Colonic mucosa (tissue), 4 donors: ENCODE measurements around the gene ASPG. TPM values are rescaled to one million over a fixed set of nuclear protein-coding genes. Genes with fewer than 3 reads are reported as not detected.

Experiments used
- DNase-seq: peaks from one replicate; pipeline ENCODE4 v3.0.0-alpha.2; 2020
- H3K27ac ChIP-seq: fragments of 200-600 bp; one replicate; pipeline ENCODE4 v1.8.0; 2021
- H3K27me3 ChIP-seq: fragments of 200-600 bp; one replicate; pipeline ENCODE4 v1.8.0; 2021
- H3K36me3 ChIP-seq: fragments of 200-600 bp; one replicate; pipeline ENCODE4 v1.8.0; 2021
- H3K4me1 ChIP-seq: fragments of 200-600 bp; one replicate; pipeline ENCODE4 v1.8.0; 2021; ENCODE audit warnings: mild to moderate bottlenecking
- H3K4me3 ChIP-seq: fragments of 200-600 bp; one replicate; pipeline ENCODE4 v1.8.0; 2021
- H3K9ac ChIP-seq, 2 donors: one replicate each; pipeline ENCODE4 v1.7.0; 2013; ENCODE audit warnings: control low read depth in 2 of 2, low read depth in 2 of 2, low read length in 2 of 2
- H3K9me3 ChIP-seq: fragments of 200-600 bp; one replicate; pipeline ENCODE4 v1.8.0; 2021
- CTCF ChIP-seq: fragments of 200-600 bp; IDR thresholded peaks from one replicate; pipeline ENCODE4 v1.8.0; 2022; ENCODE audit warnings: antibody characterized with exemption, mild to moderate bottlenecking
- intact Hi-C: fragments of 100-400 bp; cut with DNase I; formaldehyde crosslinking; loops from one replicate; pipeline ENCODE4 v1.14.1; 2022
- total RNA-seq, 2 donors: library from RNA; stranded (reverse); fragmentation: NEBNext Ultra II Directional in 1 of 2; extraction: Animal tissue kit (Norgen Biotek cat#: 25700) in 1 of 2; gene quantifications; one replicate each; pipeline ENCODE4 v1.2.1, GENCODE V29; 2021
- donor health status: healthy.
- donor health status: DM: no; HTN: no; CAD: no.
- donor health status: DM: no; HTN: no; CAD: no.

Gene ASPG
- total RNA-seq, 2 donors from 2014 or later: 1.4 to 7.5 TPM

- intact Hi-C loops: no loop called here
- no peaks in the 10 kb centered on the region for H3K4me1 ChIP-seq
- H3K9ac ChIP-seq: no peak overlapping the region
- no peaks in the 10 kb centered on the region for H3K27me3 ChIP-seq
- H3K27ac ChIP-seq: no peak overlapping the region
- DNase-seq: no peak
- H3K4me3 ChIP-seq: no peak overlapping the region
- no peak for TF ChIP-seq CTCF
- H3K9me3 ChIP-seq: no peaks in the 10 kb centered on the region
- no peaks in the 10 kb centered on the region for H3K36me3 ChIP-seq
Observed at GRCh38 chr14:104126753-104127152, 41.3 kb downstream of the ASPG start.

- no peak for TF ChIP-seq CTCF
- Histone ChIP-seq H3K27ac (no peak overlapping the region), H3K4me3 (no peak overlapping the region), H3K9me3 (no peaks in the 10 kb centered on the region), H3K27me3 (peaks cover 6% of the 10 kb centered on the region), H3K36me3 (no peaks in the 10 kb centered on the region), H3K9ac (no peak overlapping the region), H3K4me1 (no peaks in the 10 kb centered on the region)
- no peak for DNase-seq
- intact Hi-C loops: no loop called here
Observed at GRCh38 chr14:104128981-104129380, 43.5 kb downstream of the ASPG start.

- intact Hi-C loops: no loop called here
Observed at GRCh38 chr14:104129556-104129955, 44.1 kb downstream of the ASPG start.

GRCh38 chr14:104130974-104131651 lies 45.6 kb downstream of the ASPG start:
- TF ChIP-seq CTCF: peak; percentile 66

More at GRCh38 chr14:104129556-104129955, 44.1 kb downstream of the ASPG start:
- Histone ChIP-seq H3K9ac (no peak overlapping the region), H3K27ac (no peak overlapping the region), H3K9me3 (no peaks in the 10 kb centered on the region), H3K4me1 (no peaks in the 10 kb centered on the region), H3K4me3 (no peak overlapping the region), H3K36me3 (no peaks in the 10 kb centered on the region), H3K27me3 (peaks cover 12% of the 10 kb centered on the region)
- TF ChIP-seq CTCF: no peak
- no peak for DNase-seq

GRCh38 chr14:104131968-104132732 lies 46.6 kb downstream of the ASPG start:
- Histone ChIP-seq H3K4me1 (no peaks in the 10 kb centered on the region), H3K27ac (no peak overlapping the region), H3K9me3 (no peaks in the 10 kb centered on the region), H3K36me3 (no peaks in the 10 kb centered on the region), H3K9ac (no peak overlapping the region), H3K27me3 (peaks cover 35% of the 10 kb centered on the region), H3K4me3 (no peak overlapping the region)
- no peak for TF ChIP-seq CTCF
- DNase-seq: no peak
- intact Hi-C loops: loop anchor here (2.0 to 10.0 kb wide), 3 partner anchors 35 to 213 kb away; no protein-coding TSS in a partner anchor

More at GRCh38 chr14:104130974-104131651, 45.6 kb downstream of the ASPG start:
- Histone ChIP-seq H3K9ac (no peak overlapping the region), H3K27me3 (peaks cover 26% of the 10 kb centered on the region), H3K27ac (no peak overlapping the region), H3K9me3 (no peaks in the 10 kb centered on the region), H3K36me3 (no peaks in the 10 kb centered on the region), H3K4me1 (no peaks in the 10 kb centered on the region), H3K4me3 (no peak overlapping the region)
- DNase-seq: peak; percentile 69
- intact Hi-C loops: loop anchor here (2.0 to 10.0 kb wide), 3 partner anchors 34 to 214 kb away; no protein-coding TSS in a partner anchor
